Tibial nerve (tissue), 4 donors: ENCODE data around the gene PRODH2.

ENCODE experiments used
- CTCF ChIP-seq, 5 experiments: fragments of 200-600 bp in 3 of 5; fragments of 450-650 bp in 2 of 5; sonication (generic) in 3 of 5; IDR thresholded peaks; one replicate each; pipeline ENCODE4 v1.5.1; 2016 to 2019; ENCODE audit warnings: antibody characterized with exemption in 5 of 5, mild to moderate bottlenecking in 3 of 5, moderate library complexity in 2 of 5
- EP300 ChIP-seq, 2 donors: sonication (generic); formaldehyde crosslinking; IDR thresholded peaks; one replicate each; pipeline ENCODE4 v1.6.1; 2017; ENCODE audit warnings: antibody characterized with exemption in 2 of 2, mild to moderate bottlenecking in 1 of 2
- POLR2A ChIP-seq, 2 donors: fragments of 450-650 bp; IDR thresholded peaks; one replicate each; pipeline ENCODE4 v1.6.1; 2017; ENCODE audit warnings: antibody characterized with exemption in 2 of 2, mild to moderate bottlenecking in 2 of 2, moderate library complexity in 2 of 2

GRCh38 chr19:35789978-35790944 is 22.4 kb downstream of the PRODH2 start:
- TF ChIP-seq CTCF (IDR thresholded peaks at IDR 0.05) (no peak), POLR2A (IDR thresholded peaks at IDR 0.05) (no peak), EP300 (IDR thresholded peaks at IDR 0.05) (no peak)
